SK-N-SH treated with all-trans-retinoic acid at 6 μM for 48 hours (cell line): ENCODE results near the gene PTPRO.

Source experiments
- ATAC-seq: fragments of 200-7000 bp; cut with Tn5 transposase; 3 replicates; pipeline ENCODE4 v1.9.1; 2020; ENCODE audit warnings: mild to moderate bottlenecking, moderate library complexity
- ARNTL ChIP-seq: fragments of 450-650 bp; formaldehyde crosslinking; IDR thresholded peaks from 2 replicates; pipeline ENCODE4 v1.5.0; 2020; ENCODE audit warnings: low read depth, mild to moderate bottlenecking, moderate library complexity, borderline replicate concordance
- BACH2 ChIP-seq: fragments of 250-450 bp; sonication (Bioruptor Pico); IDR thresholded peaks from 2 replicates; pipeline ENCODE4 v1.9.0; 2021; ENCODE audit warnings: mild to moderate bottlenecking, borderline replicate concordance
- CREB5 ChIP-seq: fragments of 250-450 bp; sonication (Bioruptor Pico); IDR thresholded peaks from 2 replicates; pipeline ENCODE4 v1.5.1; 2020; ENCODE audit warnings: low read depth, mild to moderate bottlenecking, moderate library complexity
- CSDC2 ChIP-seq: fragments of 250-450 bp; sonication (Bioruptor Pico); IDR thresholded peaks from 2 replicates; pipeline ENCODE4 v1.5.0; 2020; ENCODE audit warnings: mild to moderate bottlenecking, moderate library complexity
- CSRNP3 ChIP-seq: fragments of 250-450 bp; sonication (Bioruptor Pico); IDR thresholded peaks from 2 replicates; pipeline ENCODE4 v1.5.1; 2021; ENCODE audit warnings: mild to moderate bottlenecking, moderate library complexity
- ESRRG ChIP-seq: fragments of 250-450 bp; sonication (Bioruptor Pico); IDR thresholded peaks from 2 replicates; pipeline ENCODE4 v1.6.1; 2021; ENCODE audit warnings: mild to moderate bottlenecking
- GLIS3 ChIP-seq: fragments of 250-450 bp; sonication (Bioruptor Pico); IDR thresholded peaks from 2 replicates; pipeline ENCODE4 v1.5.0; 2020; ENCODE audit warnings: mild to moderate bottlenecking, moderate library complexity
- ISL1 ChIP-seq: fragments of 250-450 bp; sonication (Bioruptor Pico); IDR thresholded peaks from 2 replicates; pipeline ENCODE4 v2.1.2; 2022; ENCODE audit warnings: mild to moderate bottlenecking, moderate library complexity
- OSR1 ChIP-seq: fragments of 250-450 bp; sonication (Bioruptor Pico); IDR thresholded peaks from 2 replicates; pipeline ENCODE4 v1.8.0; 2022; ENCODE audit warnings: moderate library complexity, mild to moderate bottlenecking, inconsistent platforms
- PATZ1 ChIP-seq: fragments of 250-450 bp; sonication (Bioruptor Pico); IDR thresholded peaks from 2 replicates; pipeline ENCODE4 v1.8.0; 2020; ENCODE audit warnings: mild to moderate bottlenecking, moderate library complexity, borderline replicate concordance
- POU6F1 ChIP-seq: fragments of 250-450 bp; sonication (Bioruptor Pico); IDR thresholded peaks from 2 replicates; pipeline ENCODE4 v1.8.0; 2021; ENCODE audit warnings: low read depth, mild to moderate bottlenecking, moderate library complexity, borderline replicate concordance
- PPARA ChIP-seq: fragments of 250-450 bp; sonication (Bioruptor Pico); IDR thresholded peaks from 2 replicates; pipeline ENCODE4 v1.5.0; 2020; ENCODE audit warnings: mild to moderate bottlenecking, borderline replicate concordance
- RARB ChIP-seq: fragments of 250-450 bp; sonication (Bioruptor Pico); IDR thresholded peaks from 2 replicates; pipeline ENCODE4 v1.8.0; 2021; ENCODE audit warnings: mild to moderate bottlenecking, moderate library complexity
- SNAI2 ChIP-seq: fragments of 250-450 bp; sonication (Bioruptor Pico); IDR thresholded peaks from 2 replicates; pipeline ENCODE4 v1.5.0; 2020; ENCODE audit warnings: mild to moderate bottlenecking, moderate library complexity
- TCF4 ChIP-seq: fragments of 250-450 bp; sonication (Bioruptor Pico); IDR thresholded peaks from 2 replicates; pipeline ENCODE4 v1.8.0; 2021; ENCODE audit warnings: mild to moderate bottlenecking, moderate library complexity, borderline replicate concordance
- TOX ChIP-seq: fragments of 250-450 bp; sonication (Bioruptor Pico); IDR thresholded peaks from 2 replicates; pipeline ENCODE4 v1.8.0; 2021; ENCODE audit warnings: mild to moderate bottlenecking, moderate library complexity, borderline replicate concordance
- ZC3H10 ChIP-seq: fragments of 250-450 bp; sonication (Bioruptor Pico); IDR thresholded peaks from 2 replicates; pipeline ENCODE4 v1.5.1; 2021; ENCODE audit warnings: mild to moderate bottlenecking, moderate library complexity
- ZFP3 ChIP-seq: fragments of 250-450 bp; sonication (Bioruptor Pico); IDR thresholded peaks from 2 replicates; pipeline ENCODE4 v1.5.0; 2020; ENCODE audit warnings: mild to moderate bottlenecking, moderate library complexity
- ZFP30 ChIP-seq: fragments of 450-650 bp; formaldehyde crosslinking; IDR thresholded peaks from 2 replicates; pipeline ENCODE4 v1.5.0; 2022; ENCODE audit warnings: mild to moderate bottlenecking, moderate library complexity
- ZNF565 ChIP-seq: fragments of 450-650 bp; formaldehyde crosslinking; conservative IDR thresholded peaks from 2 replicates; pipeline ENCODE4 v1.5.0; 2020; ENCODE audit warnings: low read depth, mild to moderate bottlenecking, moderate library complexity
- ZNF70 ChIP-seq: fragments of 450-650 bp; formaldehyde crosslinking; IDR thresholded peaks from 2 replicates; pipeline ENCODE4 v1.5.0; 2020; ENCODE audit warnings: mild to moderate bottlenecking, moderate library complexity
- ZNF8 ChIP-seq: fragments of 450-650 bp; formaldehyde crosslinking; IDR thresholded peaks from 2 replicates; pipeline ENCODE4 v1.5.0; 2020; ENCODE audit warnings: mild to moderate bottlenecking, moderate library complexity

Gene PTPRO

GRCh38 chr12:15299947-15300346 lies 22.4 kb upstream of the PTPRO start (continued):
- TF ChIP-seq CREB5 (CRISPR knock-in tag) (no peak), ZNF8 (CRISPR knock-in tag) (no peak), GLIS3 (CRISPR knock-in tag) (no peak), TCF4 (no peak), SNAI2 (CRISPR knock-in tag) (no peak), ZFP3 (CRISPR knock-in tag) (no peak), ESRRG (CRISPR knock-in tag) (no peak), ZNF70 (CRISPR knock-in tag) (no peak)

- TF ChIP-seq POU6F1 (CRISPR knock-in tag), result no peak
- no peak for TF ChIP-seq ZC3H10 (CRISPR knock-in tag)
- TF ChIP-seq ZFP30 (CRISPR knock-in tag), result no peak
- no peak for TF ChIP-seq ZFP3 (CRISPR knock-in tag)
- TF ChIP-seq BACH2 (CRISPR knock-in tag), result no peak
- TF ChIP-seq PATZ1 (CRISPR knock-in tag), result no peak
- TF ChIP-seq CSDC2, result no peak
- no peak for TF ChIP-seq PPARA (CRISPR knock-in tag)
- no peak for TF ChIP-seq ESRRG (CRISPR knock-in tag)
- no peak for TF ChIP-seq ZNF565 (CRISPR knock-in tag)
- no peak for TF ChIP-seq SNAI2 (CRISPR knock-in tag)
- TF ChIP-seq, all 23 proteins: peak for 0
- ATAC-seq, result no peak
These were observed 18.0 kb upstream of the PTPRO start for GRCh38 chr12:15304296-15304695.

GRCh38 chr12:15306605-15307004 lies 15.7 kb upstream of the PTPRO start:
- no peak for TF ChIP-seq OSR1 (CRISPR knock-in tag)
- no peak for TF ChIP-seq ZNF8 (CRISPR knock-in tag)
- no peak for TF ChIP-seq TOX (CRISPR knock-in tag)
- TF ChIP-seq PATZ1 (CRISPR knock-in tag), result no peak
- TF ChIP-seq ARNTL, result no peak
- TF ChIP-seq ZC3H10 (CRISPR knock-in tag), result no peak
- no peak for TF ChIP-seq TCF4
- TF ChIP-seq CSRNP3 (CRISPR knock-in tag), result no peak
- TF ChIP-seq ISL1, result no peak
- ATAC-seq, result no peak

- no peak for ATAC-seq
- TF ChIP-seq CSRNP3 (CRISPR knock-in tag) (no peak), ZC3H10 (CRISPR knock-in tag) (no peak), TOX (CRISPR knock-in tag) (no peak), ZFP3 (CRISPR knock-in tag) (no peak), POU6F1 (CRISPR knock-in tag) (no peak), ZFP30 (CRISPR knock-in tag) (no peak), TCF4 (no peak), GLIS3 (CRISPR knock-in tag) (no peak), RARB (CRISPR knock-in tag) (no peak), ESRRG (CRISPR knock-in tag) (no peak), PPARA (CRISPR knock-in tag) (no peak), CREB5 (CRISPR knock-in tag) (no peak), SNAI2 (CRISPR knock-in tag) (no peak), OSR1 (CRISPR knock-in tag) (no peak), CSDC2 (no peak), BACH2 (CRISPR knock-in tag) (no peak), ZNF565 (CRISPR knock-in tag) (no peak)
These were observed 15.2 kb upstream of the PTPRO start for GRCh38 chr12:15307079-15307478.
